Stimulated activated naive CD4-positive, alpha-beta T cell (primary cell): ENCODE measurements around the gene SSR2.

ENCODE experiments used
- DNase-seq, 6 experiments: peaks; one replicate each; lab custom pipeline; 2025; lab: John Stamatoyannopoulos, UW

SSR2 gene

GRCh38 chr1:155974208-155975115 is 46.3 kb downstream of the SSR2 start:
- peak in 1 of 6 experiments; percentile 6 for DNase-seq

- DNase-seq: no peak
Measured at GRCh38 chr1:155973723-155974122, 47.0 kb downstream of the SSR2 start.

- DNase-seq: no peak
Measured at GRCh38 chr1:155971910-155972809, 48.6 kb downstream of the SSR2 start.

GRCh38 chr1:155970531-155971167 is 50.1 kb downstream of the SSR2 start:
- DNase-seq: no peak

- no peak for DNase-seq
Measured at GRCh38 chr1:155969377-155969791, 51.4 kb downstream of the SSR2 start.

- no peak for DNase-seq
Measured at GRCh38 chr1:155968670-155969069, 52.1 kb downstream of the SSR2 start.

- DNase-seq: no peak
Measured at GRCh38 chr1:155968051-155968400, 52.7 kb downstream of the SSR2 start.

GRCh38 chr1:155967341-155968050 is 53.3 kb downstream of the SSR2 start:
- DNase-seq: peak in 5 of 6 experiments; percentile 15 to 47 (median 33)

GRCh38 chr1:155966750-155967149 is 54.0 kb downstream of the SSR2 start:
- DNase-seq: no peak

GRCh38 chr1:155966135-155966534 is 54.6 kb downstream of the SSR2 start:
- no peak for DNase-seq

GRCh38 chr1:155964193-155964592 is 56.6 kb downstream of the SSR2 start:
- no peak for DNase-seq

GRCh38 chr1:155962599-155963211 is 58.0 kb downstream of the SSR2 start:
- no peak for DNase-seq

- no peak for DNase-seq
Measured at GRCh38 chr1:155961937-155962336, 58.8 kb downstream of the SSR2 start.

- no peak for DNase-seq
Measured at GRCh38 chr1:155960081-155960745, 60.5 kb downstream of the SSR2 start.
